HL-60 (cell line): ENCODE measurements around the gene SORL1.

Experiments used
- GABPA ChIP-seq: IDR thresholded peaks from 2 replicates; pipeline ENCODE4 v1.6.1; 2012; ENCODE audit warnings: low read depth
- POLR2AphosphoS5 ChIP-seq: IDR thresholded peaks from 2 replicates; pipeline ENCODE4 v1.6.1; 2012; ENCODE audit warnings: low read depth
- TF ChIP-seq, protein P1 (sequence below): IDR thresholded peaks from one replicate; pipeline ENCODE4 v1.5.1; 2011; ENCODE audit warnings: low read length, control low read depth, inconsistent platforms; ENCODE audit not compliant: insufficient read depth
- TF ChIP-seq, protein P2 (sequence below): IDR thresholded peaks from 2 replicates; pipeline ENCODE4 v1.6.1; 2012; ENCODE audit warnings: low read depth; ENCODE audit not compliant: insufficient replicate concordance

GRCh38 chr11:121667836-121668235 lies 215.7 kb downstream of the SORL1 start:
- TF ChIP-seq, protein P1, sequence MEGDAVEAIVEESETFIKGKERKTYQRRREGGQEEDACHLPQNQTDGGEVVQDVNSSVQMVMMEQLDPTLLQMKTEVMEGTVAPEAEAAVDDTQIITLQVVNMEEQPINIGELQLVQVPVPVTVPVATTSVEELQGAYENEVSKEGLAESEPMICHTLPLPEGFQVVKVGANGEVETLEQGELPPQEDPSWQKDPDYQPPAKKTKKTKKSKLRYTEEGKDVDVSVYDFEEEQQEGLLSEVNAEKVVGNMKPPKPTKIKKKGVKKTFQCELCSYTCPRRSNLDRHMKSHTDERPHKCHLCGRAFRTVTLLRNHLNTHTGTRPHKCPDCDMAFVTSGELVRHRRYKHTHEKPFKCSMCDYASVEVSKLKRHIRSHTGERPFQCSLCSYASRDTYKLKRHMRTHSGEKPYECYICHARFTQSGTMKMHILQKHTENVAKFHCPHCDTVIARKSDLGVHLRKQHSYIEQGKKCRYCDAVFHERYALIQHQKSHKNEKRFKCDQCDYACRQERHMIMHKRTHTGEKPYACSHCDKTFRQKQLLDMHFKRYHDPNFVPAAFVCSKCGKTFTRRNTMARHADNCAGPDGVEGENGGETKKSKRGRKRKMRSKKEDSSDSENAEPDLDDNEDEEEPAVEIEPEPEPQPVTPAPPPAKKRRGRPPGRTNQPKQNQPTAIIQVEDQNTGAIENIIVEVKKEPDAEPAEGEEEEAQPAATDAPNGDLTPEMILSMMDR, result no peak
- TF ChIP-seq POLR2AphosphoS5, result no peak
- TF ChIP-seq, protein P2, sequence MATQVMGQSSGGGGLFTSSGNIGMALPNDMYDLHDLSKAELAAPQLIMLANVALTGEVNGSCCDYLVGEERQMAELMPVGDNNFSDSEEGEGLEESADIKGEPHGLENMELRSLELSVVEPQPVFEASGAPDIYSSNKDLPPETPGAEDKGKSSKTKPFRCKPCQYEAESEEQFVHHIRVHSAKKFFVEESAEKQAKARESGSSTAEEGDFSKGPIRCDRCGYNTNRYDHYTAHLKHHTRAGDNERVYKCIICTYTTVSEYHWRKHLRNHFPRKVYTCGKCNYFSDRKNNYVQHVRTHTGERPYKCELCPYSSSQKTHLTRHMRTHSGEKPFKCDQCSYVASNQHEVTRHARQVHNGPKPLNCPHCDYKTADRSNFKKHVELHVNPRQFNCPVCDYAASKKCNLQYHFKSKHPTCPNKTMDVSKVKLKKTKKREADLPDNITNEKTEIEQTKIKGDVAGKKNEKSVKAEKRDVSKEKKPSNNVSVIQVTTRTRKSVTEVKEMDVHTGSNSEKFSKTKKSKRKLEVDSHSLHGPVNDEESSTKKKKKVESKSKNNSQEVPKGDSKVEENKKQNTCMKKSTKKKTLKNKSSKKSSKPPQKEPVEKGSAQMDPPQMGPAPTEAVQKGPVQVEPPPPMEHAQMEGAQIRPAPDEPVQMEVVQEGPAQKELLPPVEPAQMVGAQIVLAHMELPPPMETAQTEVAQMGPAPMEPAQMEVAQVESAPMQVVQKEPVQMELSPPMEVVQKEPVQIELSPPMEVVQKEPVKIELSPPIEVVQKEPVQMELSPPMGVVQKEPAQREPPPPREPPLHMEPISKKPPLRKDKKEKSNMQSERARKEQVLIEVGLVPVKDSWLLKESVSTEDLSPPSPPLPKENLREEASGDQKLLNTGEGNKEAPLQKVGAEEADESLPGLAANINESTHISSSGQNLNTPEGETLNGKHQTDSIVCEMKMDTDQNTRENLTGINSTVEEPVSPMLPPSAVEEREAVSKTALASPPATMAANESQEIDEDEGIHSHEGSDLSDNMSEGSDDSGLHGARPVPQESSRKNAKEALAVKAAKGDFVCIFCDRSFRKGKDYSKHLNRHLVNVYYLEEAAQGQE, result no peak
- no peak for TF ChIP-seq GABPA
